Stimulated activated CD4-positive, alpha-beta T cell treated with anti-CD3 and anti-CD28 coated beads, TNF-alpha, amount 100 ng/mL, for 24 hours (primary cell): ENCODE measurements around the gene SLC35G6.

ENCODE experiments used
- DNase-seq, 3 experiments: peaks; one replicate each; pipeline ENCODE4 v3.0.0-alpha.2; 2020; ENCODE audit warnings: low read depth in 3 of 3

SLC35G6 gene

GRCh38 chr17:7502171-7502847 is 21.1 kb downstream of the SLC35G6 start:
- no peak for DNase-seq

DNA sequence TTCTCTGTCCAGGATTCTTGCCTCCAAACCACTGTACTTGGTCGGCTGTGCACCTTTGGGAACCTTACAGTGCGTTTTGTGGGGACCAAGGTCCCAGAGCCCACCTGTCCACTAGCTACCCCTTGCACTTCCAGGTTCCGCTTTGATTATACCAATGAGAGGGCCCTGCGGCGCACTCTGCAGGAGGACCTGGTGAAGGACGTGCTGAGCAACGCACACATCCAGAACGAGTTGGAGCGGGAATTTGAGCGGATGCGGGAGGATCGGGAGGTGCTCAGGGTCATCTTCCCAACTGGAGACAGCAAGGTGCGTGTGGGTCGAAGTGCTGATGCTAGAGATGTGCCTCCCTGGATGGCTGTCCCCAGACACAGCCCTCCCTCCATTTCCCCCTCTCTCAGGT is 21.7 kb downstream of the SLC35G6 start:
- DNase-seq: no peak

GRCh38 chr17:7503521-7503920 is 22.3 kb downstream of the SLC35G6 start:
- no peak for DNase-seq

DNA sequence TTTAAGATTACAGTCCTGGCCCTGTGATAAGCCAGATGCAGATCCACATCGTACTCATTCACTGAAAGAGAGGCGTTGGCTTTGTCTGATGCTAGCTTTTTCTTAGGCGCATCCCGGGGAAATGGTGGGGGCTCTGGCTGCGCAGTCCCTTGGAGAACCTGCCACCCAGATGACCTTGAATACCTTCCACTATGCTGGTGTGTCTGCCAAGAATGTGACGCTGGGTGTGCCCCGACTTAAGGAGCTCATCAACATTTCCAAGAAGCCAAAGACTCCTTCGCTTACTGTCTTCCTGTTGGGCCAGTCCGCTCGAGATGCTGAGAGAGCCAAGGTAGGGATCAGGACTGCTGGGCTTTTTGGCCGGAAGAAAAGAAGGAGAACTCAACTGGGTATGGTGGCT is 26.9 kb downstream of the SLC35G6 start:
- DNase-seq: no peak

DNA sequence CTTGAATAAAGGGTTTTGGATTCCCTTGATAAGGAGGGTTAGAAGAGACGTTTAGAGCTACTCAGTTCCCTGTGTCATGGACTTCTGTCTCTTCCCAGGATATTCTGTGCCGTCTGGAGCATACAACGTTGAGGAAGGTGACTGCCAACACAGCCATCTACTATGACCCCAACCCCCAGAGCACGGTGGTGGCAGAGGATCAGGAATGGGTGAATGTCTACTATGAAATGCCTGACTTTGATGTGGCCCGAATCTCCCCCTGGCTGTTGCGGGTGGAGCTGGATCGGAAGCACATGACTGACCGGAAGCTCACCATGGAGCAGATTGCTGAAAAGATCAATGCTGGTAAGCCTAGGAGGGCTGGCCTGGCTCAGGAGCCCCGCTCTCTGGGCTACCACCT is 27.6 kb downstream of the SLC35G6 start:
- DNase-seq: no peak

GRCh38 chr17:7509937-7510336 is 28.7 kb downstream of the SLC35G6 start:
- DNase-seq: no peak

- no peak for DNase-seq
Observed at GRCh38 chr17:7511108-7511507, 29.9 kb downstream of the SLC35G6 start.

DNA sequence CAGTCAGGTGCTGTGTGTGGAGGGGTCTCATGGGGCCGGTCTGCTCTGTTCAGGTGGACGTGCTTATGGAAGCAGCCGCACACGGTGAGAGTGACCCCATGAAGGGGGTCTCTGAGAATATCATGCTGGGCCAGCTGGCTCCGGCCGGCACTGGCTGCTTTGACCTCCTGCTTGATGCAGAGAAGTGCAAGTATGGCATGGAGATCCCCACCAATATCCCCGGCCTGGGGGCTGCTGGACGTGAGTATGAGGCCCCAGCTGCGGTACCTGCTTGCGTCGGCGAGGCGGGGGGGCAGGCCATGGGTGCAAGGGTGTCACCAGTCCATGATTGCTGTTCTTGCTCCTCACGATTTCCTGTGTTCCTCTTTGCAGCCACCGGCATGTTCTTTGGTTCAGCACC is 30.9 kb downstream of the SLC35G6 start:
- no peak for DNase-seq

GRCh38 chr17:7512824-7513540 is 31.7 kb downstream of the SLC35G6 start:
- no peak for DNase-seq

GRCh38 chr17:7513850-7514419 is 32.7 kb downstream of the SLC35G6 start:
- DNase-seq: no peak

GRCh38 chr17:7515911-7516610 is 34.8 kb downstream of the SLC35G6 start:
- no peak for DNase-seq

GRCh38 chr17:7523033-7523432 is 41.8 kb downstream of the SLC35G6 start:
- peak; percentile 8 to 37 (median 22) for DNase-seq

DNA sequence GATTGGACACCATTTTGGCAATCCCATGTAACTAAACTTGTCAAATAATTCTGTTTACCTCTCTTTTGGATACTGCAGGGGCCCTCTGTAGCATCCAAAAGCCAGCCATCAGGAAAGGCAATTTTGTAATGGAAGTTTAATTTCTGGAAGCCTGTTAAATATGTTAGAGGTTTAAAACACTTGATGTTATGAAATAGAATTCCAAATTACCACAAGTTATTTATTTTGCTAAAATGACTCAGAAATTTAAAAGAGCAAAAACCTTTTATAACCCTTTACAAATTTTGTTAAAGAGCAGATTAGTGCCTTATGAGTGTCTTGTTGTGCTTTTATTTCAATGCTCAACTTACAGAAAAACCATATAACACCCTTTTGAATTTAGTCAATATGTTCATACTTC is 47.6 kb downstream of the SLC35G6 start:
- DNase-seq: no peak

DNA sequence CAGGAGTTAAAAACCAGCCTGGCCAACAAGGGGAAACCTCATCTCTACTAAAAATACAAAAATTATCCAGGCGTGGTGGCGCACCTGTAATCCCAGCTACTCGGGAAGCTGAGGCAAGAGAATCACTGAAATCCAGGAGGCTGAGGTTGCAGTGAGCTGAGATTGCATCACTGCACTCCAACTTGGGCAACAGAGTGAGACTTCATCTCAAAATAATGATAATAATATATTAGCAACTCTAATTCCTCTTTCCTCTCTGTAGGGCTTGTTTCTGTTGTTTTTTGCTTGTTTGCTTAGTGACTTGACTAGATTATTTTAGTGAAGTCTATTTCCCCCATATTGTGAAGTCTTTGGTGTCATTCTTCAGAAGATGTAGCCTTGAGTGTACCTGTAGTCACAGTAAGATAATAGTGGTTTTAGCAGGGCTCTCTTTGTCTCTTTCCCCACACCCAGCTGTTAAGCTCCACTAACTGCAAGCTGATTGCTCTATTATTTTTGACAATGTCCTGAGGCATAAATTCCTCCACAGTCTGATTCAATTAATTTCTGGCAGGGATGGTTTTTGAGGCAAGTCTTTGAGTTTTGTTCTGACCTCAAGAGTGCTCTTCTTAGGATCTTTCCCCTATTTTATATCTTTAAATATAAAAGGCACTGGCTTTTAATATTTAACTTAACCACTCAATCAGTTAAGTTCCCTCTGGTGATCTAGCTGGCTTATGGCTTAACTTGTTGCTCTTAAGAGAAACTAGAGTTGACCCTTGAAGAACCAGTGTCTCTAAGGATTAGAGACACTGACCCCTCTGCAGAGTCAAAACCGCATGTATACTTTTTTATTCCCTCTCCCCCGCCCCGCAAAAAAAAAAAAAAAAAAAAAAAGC is 49.0 kb downstream of the SLC35G6 start:
- DNase-seq: no peak
